NOMO-1 (cell line): ENCODE measurements around the gene INSC.

Experiments used
- DNase-seq, 2 experiments: peaks; one replicate each; lab custom pipeline; 2025; ENCODE audit not compliant: unreplicated experiment in 2 of 2; lab: John Stamatoyannopoulos, UW

INSC gene

GRCh38 chr11:15180212-15180792, 65.6 kb downstream of the INSC start:
- DNase-seq: no peak

GRCh38 chr11:15182372-15182771, 67.6 kb downstream of the INSC start:
- DNase-seq: no peak

GRCh38 chr11:15185021-15185420, 70.3 kb downstream of the INSC start:
- DNase-seq: peak in 1 of 2 experiments; percentile 2

GRCh38 chr11:15186146-15186545, 71.4 kb downstream of the INSC start:
- DNase-seq: no peak

- DNase-seq: no peak
Observed at GRCh38 chr11:15189189-15189588, 74.5 kb downstream of the INSC start.

- no peak for DNase-seq
Observed at GRCh38 chr11:15189641-15190365, 75.1 kb downstream of the INSC start.

GRCh38 chr11:15190611-15191010, 75.9 kb downstream of the INSC start:
- DNase-seq: no peak

- DNase-seq: no peak
Observed at GRCh38 chr11:15192005-15192556, 77.4 kb downstream of the INSC start.

- DNase-seq: no peak
Observed at GRCh38 chr11:15194671-15195415, 80.1 kb downstream of the INSC start.

- no peak for DNase-seq
Observed at GRCh38 chr11:15195454-15196200, 80.9 kb downstream of the INSC start.

GRCh38 chr11:15196704-15197103, 82.0 kb downstream of the INSC start:
- DNase-seq: no peak

GRCh38 chr11:15197696-15198095, 83.0 kb downstream of the INSC start:
- DNase-seq: no peak

GRCh38 chr11:15198284-15198683, 83.6 kb downstream of the INSC start:
- no peak for DNase-seq

- no peak for DNase-seq
Observed at GRCh38 chr11:15199693-15200092, 85.0 kb downstream of the INSC start.

GRCh38 chr11:15200696-15201095, 86.0 kb downstream of the INSC start:
- DNase-seq: no peak

GRCh38 chr11:15201586-15201985, 86.9 kb downstream of the INSC start:
- no peak for DNase-seq

- DNase-seq: no peak
Observed at GRCh38 chr11:15202626-15203025, 87.9 kb downstream of the INSC start.

GRCh38 chr11:15204711-15205110, 90.0 kb downstream of the INSC start:
- DNase-seq: no peak

GRCh38 chr11:15206791-15207190, 92.1 kb downstream of the INSC start:
- DNase-seq: no peak

- peak in 1 of 2 experiments; percentile 47 for DNase-seq
Observed at GRCh38 chr11:15208378-15209222, 93.9 kb downstream of the INSC start.
